RCC 7860 (cell line): ENCODE data around the gene CMTM2.
"Not testable (repeated sequence)": the region's sequence is repeated elsewhere in the genome, so short reads cannot be mapped to it uniquely, and the experiment has no call there.

Experiments used
- DNase-seq: peaks from one replicate; pipeline ENCODE4 v3.0.0-alpha.2; 2015; ENCODE audit warnings: low spot score
- FAIRE-seq: peaks from 2 replicates; lab custom pipeline; 2012; peaks lifted over from hg19 to GRCh38; lab: Jason Lieb, UNC

CMTM2 gene

GRCh38 chr16:66629856-66630255 lies 50.6 kb downstream of the CMTM2 start:
- FAIRE-seq, result no peak

GRCh38 chr16:66630561-66631260 lies 51.4 kb downstream of the CMTM2 start:
- FAIRE-seq, DNase-seq: not testable (repeated sequence)

More at GRCh38 chr16:66629856-66630255, 50.6 kb downstream of the CMTM2 start:
- DNase-seq, result no peak

- DNase-seq, FAIRE-seq: not testable (repeated sequence)
Measured at GRCh38 chr16:66631558-66631957, 52.3 kb downstream of the CMTM2 start.

GRCh38 chr16:66634527-66635196 lies 55.4 kb downstream of the CMTM2 start:
- DNase-seq (no peak), FAIRE-seq (no peak)

- no peak for FAIRE-seq
- no peak for DNase-seq
Measured at GRCh38 chr16:66635406-66635805, 56.1 kb downstream of the CMTM2 start.

- no peak for FAIRE-seq
- DNase-seq, result no peak
Measured at GRCh38 chr16:66636199-66636598, 56.9 kb downstream of the CMTM2 start.

DNA sequence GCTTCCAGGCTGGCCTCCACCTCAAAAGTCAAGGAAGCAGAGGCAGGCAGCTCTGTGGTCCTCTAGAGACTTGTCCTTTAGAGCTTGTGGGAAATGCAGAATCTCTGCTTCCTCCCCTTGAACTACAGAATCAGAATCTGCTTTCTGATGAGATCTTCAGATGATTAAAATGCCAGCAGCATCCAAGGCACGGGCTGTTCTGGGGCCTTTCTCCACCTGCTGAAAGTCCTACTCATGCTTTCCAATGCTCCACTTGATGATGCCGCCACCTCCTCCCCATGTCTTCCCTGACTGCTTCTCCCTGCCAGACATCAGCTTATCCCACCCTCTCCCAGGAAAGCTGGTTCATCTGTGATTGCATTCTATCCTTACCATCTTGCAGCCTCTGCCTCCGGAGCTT lies 58.5 kb downstream of the CMTM2 start:
- FAIRE-seq, result no peak
- no peak for DNase-seq
